ENCODE results near the gene RTN1.

RTN1 gene

GRCh38 chr14:59905188-59905587 lies 34.6 kb upstream of the RTN1 start:
- no peak for DNase-seq (ENCODE audit: low read depth in 1 of 2, low spot score in 1 of 2)
- H3K27me3 ChIP-seq (ENCODE audit: insufficient read depth, poor library complexity, severe bottlenecking) = peaks cover 2% of the 10 kb centered on the region
- TF ChIP-seq SPI1 (IDR thresholded peaks at IDR 0.05; ENCODE audit: borderline replicate concordance, low read depth) (no peak), POLR2AphosphoS5 (IDR thresholded peaks at IDR 0.05; ENCODE audit: low read depth) (no peak), REST (IDR thresholded peaks at IDR 0.05; ENCODE audit: insufficient replicate concordance, low read depth) (no peak), GABPA (IDR thresholded peaks at IDR 0.05; ENCODE audit: low read depth) (no peak), CTCF (IDR thresholded peaks at IDR 0.05; ENCODE audit: insufficient read depth, low read length) (no peak)
- H3K4me3 ChIP-seq (replicated peaks; ENCODE audit: insufficient read depth, low read length) = no peak overlapping the region
- no peak overlapping the region for H3K27ac ChIP-seq (replicated peaks)

- Histone ChIP-seq H3K4me3 (replicated peaks; ENCODE audit: insufficient read depth, low read length) (no peak overlapping the region), H3K27ac (replicated peaks) (no peak overlapping the region), H3K27me3 (ENCODE audit: insufficient read depth, poor library complexity, severe bottlenecking) (peaks cover 2% of the 10 kb centered on the region)
- no peak for TF ChIP-seq GABPA (IDR thresholded peaks at IDR 0.05; ENCODE audit: low read depth)
- TF ChIP-seq SPI1 (IDR thresholded peaks at IDR 0.05; ENCODE audit: borderline replicate concordance, low read depth) = no peak
- no peak for TF ChIP-seq REST (IDR thresholded peaks at IDR 0.05; ENCODE audit: insufficient replicate concordance, low read depth)
- no peak for TF ChIP-seq CTCF (IDR thresholded peaks at IDR 0.05; ENCODE audit: insufficient read depth, low read length)
- no peak for TF ChIP-seq POLR2AphosphoS5 (IDR thresholded peaks at IDR 0.05; ENCODE audit: low read depth)
- no peak for DNase-seq (ENCODE audit: low read depth in 1 of 2, low spot score in 1 of 2)
These were observed 33.6 kb upstream of the RTN1 start for GRCh38 chr14:59904184-59904583.

DNA sequence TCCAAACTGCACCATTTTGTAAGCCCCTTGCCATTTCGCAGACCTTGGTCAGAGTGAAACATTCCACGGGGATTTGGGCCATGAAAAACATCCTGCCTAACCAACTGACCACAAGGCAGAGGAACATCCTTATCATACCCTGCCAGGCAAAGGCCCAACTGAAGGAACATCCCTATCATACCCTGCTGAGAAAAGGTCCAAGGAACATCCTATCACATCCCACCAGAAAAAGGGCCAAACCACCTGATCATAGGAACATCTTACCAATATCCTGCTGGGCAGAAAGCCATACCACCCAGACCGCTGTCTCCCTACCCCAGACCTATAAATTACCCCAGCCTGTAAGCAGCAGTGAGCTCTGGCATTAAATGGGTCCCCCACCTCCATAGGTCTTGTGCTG lies 30.0 kb upstream of the RTN1 start:
- TF ChIP-seq CTCF (IDR thresholded peaks at IDR 0.05; ENCODE audit: insufficient read depth, low read length) (no peak), POLR2AphosphoS5 (IDR thresholded peaks at IDR 0.05; ENCODE audit: low read depth) (no peak), GABPA (IDR thresholded peaks at IDR 0.05; ENCODE audit: low read depth) (no peak), SPI1 (IDR thresholded peaks at IDR 0.05; ENCODE audit: borderline replicate concordance, low read depth) (no peak), REST (IDR thresholded peaks at IDR 0.05; ENCODE audit: insufficient replicate concordance, low read depth) (no peak)
- no peak overlapping the region for H3K27ac ChIP-seq (replicated peaks)
- H3K27me3 ChIP-seq (ENCODE audit: insufficient read depth, poor library complexity, severe bottlenecking) = no peaks in the 10 kb centered on the region
- no peak overlapping the region for H3K4me3 ChIP-seq (replicated peaks; ENCODE audit: insufficient read depth, low read length)
- DNase-seq (ENCODE audit: low read depth in 1 of 2, low spot score in 1 of 2) = no peak

All from HL-60 (cell line).